NCI-H187 treated with DMSO at 0.1 percent for 48 hours (cell line): ENCODE results near the gene NUP85.
"Not testable (repeated sequence)": the region's sequence is repeated elsewhere in the genome, so short reads cannot be mapped to it uniquely, and the experiment has no call there.

Experiments
- DNase-seq: peaks from one replicate; lab custom pipeline; 2025; lab: John Stamatoyannopoulos, UW

Gene NUP85

DNA sequence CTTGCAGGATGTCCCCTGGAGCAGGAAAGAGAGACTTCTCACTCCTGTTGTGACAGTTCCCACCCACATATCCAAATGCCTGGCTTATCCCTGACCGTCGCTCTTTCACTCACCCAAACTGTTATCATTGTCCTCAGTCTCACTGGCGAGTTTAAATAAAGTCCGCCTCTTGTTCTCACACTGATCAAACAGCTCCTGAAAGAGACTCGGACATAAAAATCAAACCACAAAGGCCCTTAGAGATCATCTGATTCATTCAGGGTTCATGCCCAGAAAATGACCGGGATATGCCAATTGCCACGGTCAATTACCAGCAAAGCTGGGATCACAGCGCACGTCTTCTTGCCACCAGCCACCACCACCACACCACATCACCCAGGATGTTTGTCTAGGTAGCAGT lies 36.0 kb downstream of the NUP85 start:
- DNase-seq = no peak

DNA sequence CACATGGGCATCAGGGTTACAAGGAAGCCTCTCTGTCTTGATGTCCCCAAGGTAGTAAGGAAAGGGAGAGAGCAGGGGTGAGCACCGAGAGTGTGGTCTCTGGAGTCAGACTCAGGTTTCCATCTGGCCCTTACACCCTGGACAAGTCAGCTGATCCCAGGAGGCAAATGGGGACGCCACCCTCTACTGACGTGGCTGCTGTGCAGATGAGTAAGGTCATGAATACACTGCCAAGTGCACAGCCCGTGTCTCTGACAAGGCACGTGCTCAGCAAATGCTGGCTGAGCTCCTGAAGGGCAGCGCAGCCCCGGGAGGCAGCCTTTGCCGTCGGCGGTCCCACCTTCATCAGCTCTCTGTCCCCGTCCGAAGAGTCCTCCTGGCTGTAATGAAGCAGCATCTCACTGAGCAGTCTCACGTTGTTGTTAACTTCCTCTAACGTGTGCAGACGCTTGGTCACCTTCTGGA lies 36.5 kb downstream of the NUP85 start:
- no peak for DNase-seq

DNA sequence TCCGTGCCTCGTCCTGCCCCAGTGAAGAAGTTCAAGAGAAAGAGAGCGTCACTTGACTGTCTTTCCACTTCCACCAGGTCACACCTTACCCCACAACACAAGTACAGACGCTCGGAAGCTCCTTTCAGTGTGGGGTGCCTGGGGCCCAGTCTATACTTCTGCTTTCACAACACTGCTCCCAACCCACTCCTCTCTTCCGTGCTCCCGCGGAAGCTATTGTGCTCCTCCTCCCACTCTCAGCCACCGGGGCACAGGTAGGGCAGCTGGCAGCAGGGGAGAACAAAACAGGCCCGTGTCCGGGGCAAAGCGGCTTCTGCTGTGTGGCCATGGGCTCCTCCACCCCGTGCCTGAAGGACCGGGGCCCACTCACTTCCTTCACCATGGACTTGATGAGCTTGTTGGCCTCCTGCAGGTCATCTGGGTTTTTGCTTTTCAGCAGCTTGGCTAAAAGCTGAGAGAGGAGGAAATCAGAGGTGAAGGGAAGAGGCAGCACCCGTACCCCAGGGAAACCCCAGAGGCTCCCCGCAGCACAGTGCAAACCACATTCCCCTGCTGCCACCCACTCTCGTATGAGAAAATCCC lies 37.1 kb downstream of the NUP85 start:
- no peak for DNase-seq

DNA sequence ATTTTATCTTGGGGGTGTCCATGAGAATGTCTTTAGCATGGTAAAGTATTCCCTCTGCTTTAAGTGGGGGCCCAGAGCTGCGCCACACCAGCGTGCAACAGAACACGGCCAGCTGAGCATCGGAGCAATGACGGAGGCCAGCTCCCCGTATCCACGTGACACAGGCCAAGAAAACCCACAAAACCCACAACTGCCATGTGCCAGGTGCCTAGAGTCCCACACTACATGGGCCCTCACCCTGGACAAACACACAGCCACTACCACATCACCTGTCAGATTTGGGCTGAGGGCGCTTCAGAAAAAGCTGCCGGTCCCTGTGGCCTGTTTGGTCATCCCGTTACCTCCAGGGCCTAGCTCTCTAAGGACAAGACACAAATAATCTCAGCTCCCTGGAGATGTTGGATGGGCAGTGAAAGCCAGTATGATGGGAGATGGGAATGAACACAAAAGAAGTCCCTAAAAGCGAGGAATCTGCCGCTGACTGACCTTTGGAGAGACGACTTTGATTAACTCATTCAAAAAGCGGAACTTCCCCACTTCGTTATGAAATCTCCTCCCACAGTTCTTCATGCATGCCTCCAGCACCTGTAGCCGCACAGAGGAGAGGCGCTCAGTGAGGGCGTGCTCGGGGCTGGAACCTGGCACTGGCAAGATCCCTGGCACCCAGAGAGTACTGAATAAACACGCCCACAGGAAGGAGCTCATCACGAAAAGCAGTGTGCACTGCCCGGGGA lies 38.8 kb downstream of the NUP85 start:
- no peak for DNase-seq

- DNase-seq = no peak
These were observed 39.5 kb downstream of the NUP85 start for GRCh38 chr17:75245011-75245410.

DNA sequence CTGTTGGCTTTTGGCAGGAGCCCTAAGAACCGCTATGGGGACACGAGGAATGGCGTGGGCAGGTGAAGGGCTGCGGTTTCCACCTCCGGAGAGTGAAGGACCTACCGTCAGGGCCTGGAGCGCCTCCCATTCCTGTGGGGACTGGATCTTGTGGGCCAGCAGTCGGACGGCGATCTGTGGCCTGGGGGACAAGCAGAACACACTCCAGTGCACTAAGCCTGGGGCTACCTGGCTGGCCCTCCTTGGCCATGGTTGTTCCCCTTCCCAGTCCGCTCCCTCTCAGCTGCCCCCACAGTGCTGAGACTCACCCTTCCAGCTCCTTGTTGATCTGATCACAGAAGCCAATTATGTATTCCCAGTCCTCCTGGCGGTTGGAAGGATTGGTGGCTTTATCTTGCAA lies 40.9 kb downstream of the NUP85 start:
- DNase-seq = no peak

DNA sequence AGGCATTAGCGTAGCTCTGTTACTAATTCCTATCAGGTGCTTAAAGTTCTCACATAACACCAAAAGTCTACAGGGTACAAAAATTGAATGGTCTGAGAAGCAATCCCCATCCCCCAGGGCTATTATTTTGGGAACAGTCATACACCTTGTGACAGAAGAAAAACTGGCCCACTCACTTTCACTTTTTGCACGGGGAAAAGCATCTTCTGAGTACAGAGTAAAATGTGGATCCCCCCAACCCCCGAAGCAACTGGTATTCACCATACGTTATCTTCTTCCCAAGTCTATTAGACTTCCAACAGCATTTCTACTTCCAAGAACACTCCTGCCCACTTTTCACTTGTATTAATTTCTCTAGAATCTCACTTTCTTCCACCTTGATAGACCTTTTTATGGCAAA lies 44.1 kb downstream of the NUP85 start:
- no peak for DNase-seq

DNA sequence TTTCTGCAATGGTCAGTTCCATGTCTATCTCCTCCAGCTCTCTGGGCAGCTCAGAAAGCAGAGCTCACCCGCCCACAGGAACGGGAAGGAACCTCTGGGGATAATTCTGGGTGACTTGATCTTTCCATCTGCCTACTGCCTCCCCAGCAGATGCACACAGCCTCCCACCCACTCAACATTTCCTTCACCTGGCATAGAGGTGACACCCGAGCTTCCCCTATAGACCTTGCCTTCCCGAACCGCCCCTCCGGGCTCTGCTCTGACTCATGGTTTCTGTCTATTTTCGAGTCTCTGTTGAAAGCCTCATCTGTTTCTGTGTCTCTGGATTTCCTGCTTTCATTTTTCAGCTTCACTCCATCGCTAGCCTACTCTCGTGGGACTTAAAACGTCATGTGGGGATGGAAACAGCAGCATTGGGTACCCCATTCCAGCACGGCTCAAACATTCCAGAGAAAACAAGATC lies 44.6 kb downstream of the NUP85 start:
- no peak for DNase-seq

DNA sequence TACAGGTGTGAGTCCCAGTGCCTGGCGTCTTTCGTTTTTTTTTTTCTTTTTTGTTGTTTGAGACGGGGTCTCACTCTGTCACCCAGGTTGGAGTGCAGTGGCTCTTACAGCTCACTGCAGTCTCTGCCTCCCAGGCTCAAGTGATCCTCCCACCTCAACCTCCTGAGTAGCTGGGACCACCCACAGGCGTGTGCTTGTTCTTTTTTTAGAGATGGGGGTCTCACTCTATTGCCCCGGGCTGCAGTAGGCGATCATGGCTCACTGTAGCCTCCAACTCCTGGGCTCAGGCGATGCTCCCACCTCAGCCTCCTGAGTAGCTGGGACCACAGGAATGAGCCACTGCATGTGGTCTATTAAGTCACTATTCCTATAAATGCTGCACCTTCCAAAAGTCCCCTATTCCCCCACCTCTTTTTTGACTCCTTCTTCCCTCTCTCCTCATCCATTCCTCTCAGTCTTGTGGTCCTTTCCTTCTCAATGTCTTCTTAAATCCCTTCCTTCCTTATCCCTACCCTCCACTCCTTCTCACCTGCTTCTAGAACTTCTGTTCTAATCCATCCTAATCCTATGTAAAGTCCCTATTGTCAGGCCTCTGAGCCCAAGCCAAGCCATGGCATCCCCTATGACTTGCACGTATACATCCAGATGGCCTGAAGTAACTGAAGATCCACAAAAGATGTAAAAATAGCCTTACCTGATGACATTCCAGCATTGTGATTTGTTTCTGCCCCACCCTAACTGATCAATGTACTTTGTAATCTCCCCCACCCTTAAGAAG lies 46.7 kb downstream of the NUP85 start:
- DNase-seq = no peak

GRCh38 chr17:75255954-75256698 lies 50.6 kb downstream of the NUP85 start:
- not testable (repeated sequence) for DNase-seq

DNA sequence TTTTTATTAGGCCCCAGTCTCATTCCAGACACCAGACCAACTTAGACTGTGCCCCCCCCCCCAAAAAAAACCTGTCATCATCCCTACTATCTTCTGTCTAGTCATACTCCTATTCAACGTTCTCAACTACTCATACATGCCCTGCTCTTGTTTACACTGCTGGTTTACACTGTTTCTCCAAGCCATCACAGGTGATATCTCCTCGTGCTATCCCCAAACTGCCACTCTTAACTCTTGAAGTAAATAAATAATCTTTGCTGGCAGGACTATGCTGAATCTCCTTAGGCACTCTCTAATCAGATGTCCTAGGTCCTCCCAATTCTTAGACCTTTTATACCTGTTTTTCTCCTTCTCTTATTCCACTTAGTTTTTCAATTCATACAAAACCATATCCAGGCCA lies 51.7 kb downstream of the NUP85 start:
- DNase-seq = not testable (repeated sequence)

DNA sequence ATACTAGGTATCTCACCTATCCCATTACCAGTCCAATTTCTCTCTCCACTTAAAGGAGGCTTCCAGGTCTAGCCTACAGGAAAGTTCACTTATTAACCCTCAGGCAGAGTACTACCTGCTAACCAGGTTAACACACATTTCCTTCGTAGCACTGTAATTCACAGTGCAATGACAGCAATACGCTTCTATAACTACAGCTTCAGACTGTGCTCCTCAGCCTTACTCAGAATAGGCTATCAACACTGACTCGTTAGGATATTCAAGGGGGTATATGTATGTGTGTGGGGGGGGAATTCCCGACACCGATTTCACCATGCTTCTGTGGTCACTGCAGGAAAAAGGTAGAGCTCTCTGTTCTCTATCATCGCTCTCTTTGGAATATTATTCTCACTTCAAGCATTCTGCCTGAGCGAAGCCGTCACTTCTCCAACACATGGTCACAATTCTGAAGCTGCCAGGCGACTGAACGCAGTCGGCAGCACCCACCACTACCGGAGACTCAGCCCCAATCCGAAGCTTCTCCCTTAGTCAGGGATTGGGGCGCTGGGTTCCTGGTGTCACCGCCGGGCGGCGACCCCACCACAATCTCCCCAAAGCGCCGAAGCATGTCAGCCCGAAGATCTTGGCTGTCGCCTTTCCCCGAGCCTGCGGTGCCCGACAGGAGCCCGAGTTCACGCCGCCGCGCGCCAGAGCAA lies 55.3 kb downstream of the NUP85 start:
- no peak for DNase-seq

DNA sequence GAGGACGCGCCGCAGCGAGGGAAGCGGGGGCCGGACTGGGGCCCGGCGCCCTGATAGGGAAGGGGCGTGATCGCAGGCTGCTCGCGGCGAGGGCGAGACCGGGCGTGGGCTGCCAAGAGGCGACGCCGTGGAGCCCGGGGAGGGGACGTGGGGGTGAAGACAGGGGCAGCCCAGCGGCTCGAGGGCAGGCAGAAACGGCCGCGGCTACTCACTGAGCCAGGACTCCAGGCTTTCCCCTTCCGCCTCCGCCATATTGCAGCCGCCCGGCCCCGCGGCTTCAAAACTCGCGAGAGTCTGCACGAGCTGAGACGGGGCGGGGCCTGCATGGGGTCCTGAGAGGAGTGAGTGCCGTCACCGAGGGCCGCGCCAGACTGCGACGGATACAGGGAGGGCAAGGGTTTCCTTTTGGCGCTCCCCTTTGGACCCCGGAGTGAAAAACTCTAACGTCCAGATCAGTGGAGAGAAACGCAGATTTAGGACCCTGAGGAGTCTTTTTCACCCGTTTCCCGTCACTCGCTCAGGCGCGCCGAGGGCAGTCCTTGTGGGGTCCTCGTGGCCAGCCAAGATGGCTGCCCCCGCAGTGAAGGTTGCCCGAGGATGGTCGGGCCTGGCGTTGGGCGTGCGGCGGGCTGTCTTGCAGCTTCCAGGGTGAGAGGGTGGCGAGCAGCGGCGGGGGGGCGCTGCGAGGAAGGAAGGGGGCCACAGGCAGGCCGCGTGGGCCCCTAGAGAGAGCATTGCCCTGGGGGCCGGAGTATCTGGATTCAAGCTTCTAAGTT lies 56.0 kb downstream of the NUP85 start, which contains the start of the genes GGA3 and MRPS7:
TSS of gene GGA3 (minus strand) at position 271 of the 776 bp plus-strand sequence. CDS start at position 252, 19 bp downstream.
TSS of gene MRPS7 (plus strand) at position 544 of the 776 bp plus-strand sequence. CDS start at position 566, 22 bp downstream.
- peak; percentile 59 for DNase-seq

DNA sequence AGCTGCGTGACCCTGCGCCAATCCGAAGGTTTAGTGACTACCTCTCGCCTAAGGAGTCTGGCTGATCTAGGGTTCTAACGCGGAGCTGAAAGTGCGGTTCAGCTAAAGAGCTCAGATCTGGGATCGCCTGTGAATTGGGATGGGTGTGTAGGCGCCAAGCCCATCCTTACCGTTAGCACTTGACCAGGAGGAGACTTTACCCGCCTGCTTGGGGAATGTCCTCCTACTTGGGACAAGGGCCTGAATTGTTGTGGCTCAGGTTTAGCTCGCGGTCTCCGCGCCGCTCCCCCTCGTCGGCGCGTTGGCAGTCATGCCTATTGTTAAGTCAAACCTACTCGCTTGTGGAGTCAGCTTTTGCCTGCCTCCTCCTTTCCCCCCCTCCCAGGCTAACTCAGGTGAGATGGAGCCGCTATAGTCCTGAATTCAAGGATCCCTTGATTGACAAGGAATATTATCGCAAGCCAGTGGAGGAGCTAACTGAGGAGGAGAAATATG lies 56.7 kb downstream of the NUP85 start:
- no peak for DNase-seq

GRCh38 chr17:75263055-75263454 lies 57.6 kb downstream of the NUP85 start:
- DNase-seq = no peak

DNA sequence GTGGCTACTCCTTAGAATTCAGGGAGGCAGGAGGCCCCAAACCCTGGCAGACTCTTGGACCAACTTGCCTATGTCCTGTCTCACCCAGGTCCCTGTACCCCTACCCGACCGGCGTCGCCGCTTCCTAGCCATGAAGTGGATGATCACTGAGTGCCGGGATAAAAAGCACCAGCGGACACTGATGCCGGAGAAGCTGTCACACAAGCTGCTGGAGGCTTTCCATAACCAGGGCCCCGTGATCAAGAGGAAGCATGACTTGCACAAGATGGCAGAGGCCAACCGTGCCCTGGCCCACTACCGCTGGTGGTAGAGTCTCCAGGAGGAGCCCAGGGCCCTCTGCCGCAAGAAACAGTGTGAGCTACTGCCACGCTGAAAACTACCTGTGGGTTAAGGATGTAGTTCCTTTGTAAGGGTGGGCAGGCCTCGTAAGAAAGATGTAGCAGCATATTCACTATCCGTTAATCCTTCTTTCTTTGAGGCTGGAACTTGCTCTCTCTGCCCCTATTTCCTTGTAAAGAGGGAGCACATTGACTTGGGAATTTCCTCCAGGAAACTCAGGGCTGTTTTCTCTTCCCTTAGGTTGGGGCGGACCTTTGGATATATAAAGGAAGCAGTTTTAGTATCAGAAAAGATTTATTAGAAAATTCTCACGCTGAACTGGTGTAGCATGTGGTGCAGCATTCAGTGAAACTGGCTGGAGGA lies 60.3 kb downstream of the NUP85 start:
- DNase-seq = no peak

- no peak for DNase-seq
These were observed 61.1 kb downstream of the NUP85 start for GRCh38 chr17:75266316-75267152.

GRCh38 chr17:75267153-75267410 lies 61.6 kb downstream of the NUP85 start:
- no peak for DNase-seq
